OCI-LY1 (cell line): ENCODE measurements around the gene FANCG.

ENCODE experiments used
- EZH2 ChIP-seq: fragments of 200-600 bp; sonication (generic), shearing (Covaris generic); IDR thresholded peaks from 2 replicates; pipeline ENCODE4 v1.8.0; 2017; ENCODE audit warnings: borderline replicate concordance, mixed run types, mild to moderate bottlenecking, antibody characterized with exemption, low read length, moderate library complexity, mixed read lengths
- TF ChIP-seq, protein P1 (sequence below): fragments of 200-600 bp; sonication (generic), shearing (Covaris generic); IDR thresholded peaks from 2 replicates; pipeline ENCODE4 v1.5.1; 2017; ENCODE audit warnings: mild to moderate bottlenecking, antibody characterized with exemption, low read length, moderate library complexity, mixed read lengths

GRCh38 chr9:35108946-35109575, 29.3 kb upstream of the FANCG start:
- TF ChIP-seq, protein P1, sequence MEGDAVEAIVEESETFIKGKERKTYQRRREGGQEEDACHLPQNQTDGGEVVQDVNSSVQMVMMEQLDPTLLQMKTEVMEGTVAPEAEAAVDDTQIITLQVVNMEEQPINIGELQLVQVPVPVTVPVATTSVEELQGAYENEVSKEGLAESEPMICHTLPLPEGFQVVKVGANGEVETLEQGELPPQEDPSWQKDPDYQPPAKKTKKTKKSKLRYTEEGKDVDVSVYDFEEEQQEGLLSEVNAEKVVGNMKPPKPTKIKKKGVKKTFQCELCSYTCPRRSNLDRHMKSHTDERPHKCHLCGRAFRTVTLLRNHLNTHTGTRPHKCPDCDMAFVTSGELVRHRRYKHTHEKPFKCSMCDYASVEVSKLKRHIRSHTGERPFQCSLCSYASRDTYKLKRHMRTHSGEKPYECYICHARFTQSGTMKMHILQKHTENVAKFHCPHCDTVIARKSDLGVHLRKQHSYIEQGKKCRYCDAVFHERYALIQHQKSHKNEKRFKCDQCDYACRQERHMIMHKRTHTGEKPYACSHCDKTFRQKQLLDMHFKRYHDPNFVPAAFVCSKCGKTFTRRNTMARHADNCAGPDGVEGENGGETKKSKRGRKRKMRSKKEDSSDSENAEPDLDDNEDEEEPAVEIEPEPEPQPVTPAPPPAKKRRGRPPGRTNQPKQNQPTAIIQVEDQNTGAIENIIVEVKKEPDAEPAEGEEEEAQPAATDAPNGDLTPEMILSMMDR: no peak
- TF ChIP-seq EZH2: no peak
